ENCODE results near the gene TRIP12.
"Not testable (repeated sequence)": the region's sequence is repeated elsewhere in the genome, so short reads cannot be mapped to it uniquely, and the experiment has no call there.

Gene TRIP12

DNA sequence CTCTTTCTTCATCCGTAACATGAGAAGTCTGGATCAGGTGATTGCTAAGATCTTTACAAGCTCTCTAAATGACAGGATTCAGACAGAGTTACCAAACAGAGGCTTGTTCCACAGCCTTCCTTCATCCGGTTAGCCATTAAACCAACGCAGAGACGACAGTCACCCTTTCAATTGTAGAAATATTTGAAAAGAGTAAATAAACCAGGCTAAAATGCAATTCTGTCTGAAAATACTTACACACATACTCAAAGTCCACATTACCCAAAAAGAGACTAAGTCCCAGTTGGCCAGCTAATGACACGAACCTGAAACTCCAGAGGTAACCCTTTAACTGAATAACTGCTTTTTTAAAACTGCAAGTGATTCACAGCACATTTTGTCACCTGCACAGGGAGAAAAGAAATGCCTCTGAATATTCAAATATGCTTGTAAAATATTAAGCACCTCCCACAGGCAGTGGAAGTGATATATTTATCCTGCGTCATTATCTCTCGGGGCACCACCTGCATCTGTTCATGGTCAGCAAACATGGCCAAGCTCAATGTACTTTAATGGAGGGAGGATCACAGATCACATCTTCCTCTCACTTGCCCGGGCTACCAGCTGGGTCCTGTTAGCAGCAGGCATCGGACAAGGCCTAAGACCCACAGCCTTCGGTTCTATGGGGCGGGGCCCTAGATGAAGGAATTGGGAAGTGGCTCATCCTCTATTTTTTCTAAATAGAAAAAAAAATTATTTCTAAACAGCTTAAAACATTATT, 168.7 kb downstream of the TRIP12 start:
- no peak for DNase-seq

DNA sequence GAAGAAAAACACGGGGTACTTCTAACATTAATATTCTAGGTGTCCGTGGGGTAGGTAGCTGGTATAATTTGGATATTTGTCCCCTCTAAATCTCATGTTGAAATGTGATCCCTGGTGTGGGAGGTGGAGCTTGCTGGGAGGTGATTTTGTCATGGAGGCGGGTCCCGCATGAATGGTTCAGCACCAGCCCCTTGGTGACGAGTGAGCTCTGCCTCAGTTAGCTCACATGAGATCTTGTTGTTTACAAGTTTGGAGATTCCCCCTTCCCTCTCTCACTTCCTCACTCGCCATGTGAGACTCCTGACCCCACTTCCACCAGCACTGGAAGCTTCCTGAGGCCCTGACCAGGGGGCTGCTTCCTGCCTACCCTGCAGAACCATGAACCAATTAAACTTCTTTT, 172.0 kb downstream of the TRIP12 start:
- DNase-seq = no peak

GRCh38 chr2:229748950-229749349, 172.9 kb downstream of the TRIP12 start:
- DNase-seq = no peak

- DNase-seq = not testable (repeated sequence)
Measured at GRCh38 chr2:229742691-229743090, 179.1 kb downstream of the TRIP12 start.

- no peak for DNase-seq
Measured at GRCh38 chr2:229740279-229740678, 181.5 kb downstream of the TRIP12 start.

DNA sequence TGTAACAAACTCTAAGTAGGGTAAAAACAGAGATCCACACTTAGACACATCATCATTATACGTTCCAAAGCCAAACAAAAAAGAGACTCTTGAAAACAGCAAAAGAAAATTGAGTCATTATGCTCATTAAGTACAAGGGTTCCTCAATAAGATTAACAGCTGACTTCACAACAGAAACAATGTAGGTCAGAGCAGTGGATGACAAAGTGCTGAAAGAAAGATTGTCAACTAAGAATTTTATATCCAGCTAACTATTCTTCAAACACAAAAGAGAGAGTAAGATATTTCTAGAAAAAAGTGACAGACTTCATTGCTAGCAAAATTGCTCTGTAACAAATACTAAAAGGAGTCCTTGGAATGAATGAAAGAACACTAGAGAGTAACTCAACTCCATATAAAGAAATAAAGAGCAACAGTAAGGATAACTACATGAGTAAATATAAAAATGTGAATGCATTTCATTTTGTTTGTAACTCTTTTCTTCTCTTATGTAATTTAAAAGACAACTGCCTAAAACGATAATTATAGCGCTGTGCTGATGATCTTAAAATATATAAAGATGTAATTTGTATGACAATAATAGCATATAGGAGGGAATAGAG, 183.7 kb downstream of the TRIP12 start:
- DNase-seq = no peak

DNA sequence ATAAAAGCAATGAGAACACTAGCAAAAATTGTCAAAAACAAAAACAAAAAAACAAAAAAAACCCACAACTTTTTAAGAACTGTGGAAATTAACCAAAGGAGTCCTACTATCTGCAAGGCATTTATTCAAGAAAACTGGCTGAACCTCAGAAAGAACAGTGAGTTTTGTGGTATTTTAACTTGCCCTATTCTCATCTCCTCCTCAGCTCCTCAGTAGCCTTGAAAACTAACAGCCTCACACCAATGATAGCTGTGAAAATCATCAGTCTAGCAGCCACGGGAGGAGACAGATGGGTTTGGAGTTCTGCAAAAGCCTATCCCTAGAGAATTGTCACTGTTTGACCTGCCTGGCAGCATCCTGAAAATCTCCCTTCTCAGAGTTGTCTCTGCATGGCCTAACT, 187.4 kb downstream of the TRIP12 start:
- no peak for DNase-seq

- DNase-seq = no peak
Measured at GRCh38 chr2:229733611-229734245, 188.1 kb downstream of the TRIP12 start.

GRCh38 chr2:229732897-229733296, 188.9 kb downstream of the TRIP12 start:
- no peak for DNase-seq

GRCh38 chr2:229731916-229732315, 189.9 kb downstream of the TRIP12 start:
- no peak for DNase-seq

GRCh38 chr2:229731363-229731762, 190.4 kb downstream of the TRIP12 start:
- no peak for DNase-seq

DNA sequence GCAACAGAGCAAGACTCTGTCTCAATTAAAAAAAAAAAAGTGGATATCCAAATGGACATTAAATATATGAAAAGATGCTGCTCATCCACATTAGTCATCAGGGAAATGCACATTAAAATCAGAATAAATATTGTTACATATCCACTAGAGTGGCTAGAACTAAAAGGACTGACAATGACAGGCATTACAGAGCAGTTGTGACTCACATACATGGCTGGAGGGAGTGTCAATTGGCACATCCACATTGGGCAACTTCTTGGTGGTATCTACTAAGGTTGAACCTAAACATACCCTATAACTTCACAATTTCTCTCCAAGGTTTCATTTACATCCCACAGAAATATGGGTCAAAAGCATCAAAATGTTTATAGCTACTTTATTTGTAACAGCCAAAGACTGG, 193.4 kb downstream of the TRIP12 start:
- DNase-seq = no peak

DNA sequence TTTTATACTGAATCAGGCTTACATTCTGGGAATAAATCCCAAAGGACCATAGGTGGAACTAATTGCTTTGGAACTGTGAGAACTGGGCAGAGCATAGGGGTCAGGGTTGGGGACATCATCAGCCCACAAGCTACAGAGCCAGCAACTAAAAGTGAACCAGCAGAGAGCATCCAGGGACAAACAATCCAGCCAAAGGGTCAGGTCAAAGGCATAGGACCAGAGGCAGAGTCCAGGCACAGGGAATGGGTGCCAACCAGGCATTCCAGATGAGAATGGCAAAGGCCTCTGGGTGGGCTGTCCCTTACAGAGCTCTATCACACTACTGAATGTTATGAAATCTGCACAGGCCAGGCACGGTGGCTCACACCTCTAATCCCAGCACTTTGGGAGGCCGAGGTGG, 195.2 kb downstream of the TRIP12 start:
- no peak for DNase-seq

- DNase-seq = no peak
Measured at GRCh38 chr2:229725716-229726574, 195.9 kb downstream of the TRIP12 start.

- DNase-seq = not testable (repeated sequence)
Measured at GRCh38 chr2:229723192-229723591, 198.6 kb downstream of the TRIP12 start.

DNA sequence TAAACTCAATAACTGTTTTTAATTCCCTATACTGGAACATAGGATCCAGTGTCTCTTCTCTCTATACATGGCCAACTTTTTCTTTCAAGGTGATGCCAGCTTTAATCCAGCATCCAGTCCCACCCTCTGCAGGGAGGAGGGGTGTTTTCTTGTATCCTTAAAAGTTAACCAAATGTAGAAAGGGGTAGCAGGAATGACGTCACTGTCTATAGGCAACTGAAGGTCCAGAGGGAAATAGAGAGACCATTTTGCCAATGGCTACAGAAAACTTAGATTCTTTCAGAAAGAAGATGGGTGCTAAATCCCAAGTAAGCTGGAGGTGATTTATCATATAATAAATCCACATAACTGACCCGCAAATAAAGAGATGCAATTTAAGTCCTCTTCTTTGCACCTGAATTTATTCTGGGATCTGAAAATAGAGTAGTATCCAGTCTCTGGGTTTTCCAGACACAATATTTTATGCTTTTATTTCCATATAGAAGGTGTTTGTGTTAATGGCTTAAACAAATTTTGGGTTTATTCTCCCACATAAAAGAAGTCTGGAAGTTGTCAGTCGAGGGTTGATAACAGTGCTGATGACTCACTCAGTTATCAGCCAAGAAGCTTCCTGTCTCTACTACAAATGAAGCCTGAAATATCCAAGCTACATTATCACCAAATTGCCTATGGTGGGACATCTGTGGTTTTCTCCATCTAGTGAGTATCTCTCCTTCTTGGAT, 201.7 kb downstream of the TRIP12 start:
- no peak for DNase-seq

DNA sequence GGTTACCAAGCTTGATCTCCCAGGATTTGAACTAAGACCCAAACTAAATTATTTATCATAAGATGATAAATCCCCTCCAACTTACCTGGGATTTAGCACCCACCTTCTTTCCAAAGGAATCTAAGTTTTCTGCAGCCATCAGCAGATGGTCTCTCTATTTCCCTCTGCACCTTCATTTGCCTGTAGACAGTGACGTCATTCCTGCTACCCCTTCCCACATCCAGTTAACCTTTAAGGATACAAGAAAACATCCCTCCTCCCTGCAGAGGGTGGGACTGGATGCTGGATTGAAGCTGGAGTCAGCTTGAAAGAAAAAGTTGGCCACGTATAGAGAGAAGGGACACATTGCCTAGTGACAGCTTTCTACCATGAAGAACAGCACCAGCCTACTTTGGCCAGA, 203.8 kb downstream of the TRIP12 start:
- DNase-seq = no peak

- DNase-seq = peak; percentile 22
Measured at GRCh38 chr2:229715895-229716507, 205.8 kb downstream of the TRIP12 start.

DNA sequence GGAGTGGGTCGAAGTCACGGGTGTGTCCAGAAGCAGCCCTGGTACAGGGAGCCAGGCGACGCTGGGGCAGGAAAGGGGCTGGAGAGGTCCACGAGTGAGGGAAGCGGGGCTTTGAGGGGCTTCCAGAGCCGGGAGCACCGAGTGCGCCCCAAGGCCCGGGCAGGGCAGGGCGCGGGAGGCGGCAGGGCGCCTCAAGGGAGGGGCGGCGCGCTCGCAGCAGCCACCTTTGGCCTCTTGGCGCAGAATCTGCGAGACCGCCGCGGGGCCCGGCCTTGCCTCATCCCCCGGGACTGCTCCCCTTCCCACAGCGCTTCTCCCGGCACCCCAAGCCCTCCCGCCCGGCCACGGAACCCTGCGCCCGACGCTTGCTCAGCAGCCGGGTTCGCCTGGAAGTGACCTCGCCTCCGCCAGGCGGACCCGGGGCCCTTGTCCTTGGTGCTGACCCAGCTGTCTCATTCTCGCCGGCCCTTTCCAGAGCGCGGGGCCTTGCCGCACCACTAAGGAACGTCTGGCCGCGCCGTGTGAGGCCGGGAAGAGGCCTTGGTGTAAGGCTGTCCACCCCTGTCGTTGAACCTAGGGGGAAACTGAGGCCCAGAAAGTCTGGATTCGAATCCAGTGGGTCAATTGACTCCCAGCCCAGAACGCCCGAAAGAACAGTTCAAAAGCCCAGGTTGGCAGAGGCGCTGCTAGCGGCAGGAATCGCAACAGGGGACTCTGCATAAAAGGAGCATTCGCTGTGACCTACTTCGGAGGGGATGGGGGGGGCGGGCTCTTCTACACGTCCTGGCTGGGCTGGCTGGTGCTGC, 206.9 kb downstream of the TRIP12 start:
- DNase-seq = peak; percentile 10

GRCh38 chr2:229714080-229714735, 207.6 kb downstream of the TRIP12 start, which contains the start of gene DNER:
Gene DNER, minus strand, starts transcription at chr2:229714555. Its CDS starts 132 bp downstream, at chr2:229714423.
- peak; percentile 38 for DNase-seq
